Left hindlimb (tissue), 1 donor: ENCODE results near the gene VPS39.

Source experiments
- DNase-seq: peaks from one replicate; pipeline ENCODE4 v3.0.0-alpha.2; 2018

Gene VPS39

GRCh38 chr15:42199126-42199525 lies 9.0 kb downstream of the VPS39 start:
- no peak for DNase-seq

GRCh38 chr15:42198516-42198915 lies 9.6 kb downstream of the VPS39 start:
- DNase-seq, result no peak

- DNase-seq, result no peak
These were observed 13.6 kb downstream of the VPS39 start for GRCh38 chr15:42194513-42194912.

GRCh38 chr15:42193383-42193782 lies 14.7 kb downstream of the VPS39 start:
- no peak for DNase-seq

GRCh38 chr15:42191610-42192346 lies 16.3 kb downstream of the VPS39 start:
- no peak for DNase-seq

- no peak for DNase-seq
These were observed 17.7 kb downstream of the VPS39 start for GRCh38 chr15:42190370-42190769.

- DNase-seq, result no peak
These were observed 22.3 kb downstream of the VPS39 start for GRCh38 chr15:42185801-42186200.

- no peak for DNase-seq
These were observed 23.4 kb downstream of the VPS39 start for GRCh38 chr15:42184736-42185135.

GRCh38 chr15:42184296-42184695 lies 23.8 kb downstream of the VPS39 start:
- peak; percentile 39 for DNase-seq

- no peak for DNase-seq
These were observed 25.1 kb downstream of the VPS39 start for GRCh38 chr15:42182961-42183360.

- no peak for DNase-seq
These were observed 25.7 kb downstream of the VPS39 start for GRCh38 chr15:42182328-42182886.

GRCh38 chr15:42178056-42178455 lies 30.0 kb downstream of the VPS39 start:
- DNase-seq, result no peak

- no peak for DNase-seq
These were observed 32.4 kb downstream of the VPS39 start for GRCh38 chr15:42175671-42176070.

GRCh38 chr15:42172475-42172874 lies 35.6 kb downstream of the VPS39 start:
- no peak for DNase-seq

GRCh38 chr15:42171795-42172194 lies 36.3 kb downstream of the VPS39 start:
- no peak for DNase-seq

GRCh38 chr15:42171122-42171521 lies 37.0 kb downstream of the VPS39 start:
- DNase-seq, result no peak

- no peak for DNase-seq
These were observed 41.7 kb downstream of the VPS39 start for GRCh38 chr15:42166225-42166940.

- DNase-seq, result no peak
These were observed 43.0 kb downstream of the VPS39 start for GRCh38 chr15:42165106-42165505.

GRCh38 chr15:42163947-42164550 lies 44.1 kb downstream of the VPS39 start:
- no peak for DNase-seq

- DNase-seq, result no peak
These were observed 44.8 kb downstream of the VPS39 start for GRCh38 chr15:42163291-42163690.

- DNase-seq, result no peak
These were observed 48.0 kb downstream of the VPS39 start for GRCh38 chr15:42160136-42160535.

- DNase-seq, result no peak
These were observed 48.6 kb downstream of the VPS39 start for GRCh38 chr15:42159381-42160015.

GRCh38 chr15:42158941-42159340 lies 49.2 kb downstream of the VPS39 start:
- DNase-seq, result no peak
